SK-N-SH (cell line): Measurements from ENCODE around the gene CXorf65. TPM values are rescaled to one million over a fixed set of nuclear protein-coding genes. Genes with fewer than 3 reads are reported as not detected.

ENCODE experiments used
- CTCF ChIA-PET: fragments of 300-600, 350-600 bp; formaldehyde crosslinking; extraction: SDS; loops from one replicate; lab custom pipeline; 2021; lab: Yijun Ruan, JAX
- POLR2A ChIA-PET: fragments of 350-600 bp; sonication (Branson Sonifier 250); formaldehyde crosslinking; extraction: SDS; loops from one replicate; lab custom pipeline; 2020; ENCODE audit warnings: antibody characterized with exemption, inconsistent platforms; lab: Yijun Ruan, JAX
- DNase-seq: peaks from one replicate; pipeline ENCODE4 v3.0.0; 2012
- H2AFZ ChIP-seq: fragments of 200-600 bp; sonication (generic); 2 replicates; pipeline ENCODE4 v1.8.1; 2016; ENCODE audit warnings: antibody characterized with exemption, mild to moderate bottlenecking, low read depth
- H3F3A ChIP-seq: fragments of 200-600 bp; sonication (generic); replicated peaks from 2 replicates; pipeline ENCODE3; 2016; ENCODE audit warnings: antibody characterized with exemption, mild to moderate bottlenecking; ENCODE audit not compliant: insufficient read depth
- H3K27ac ChIP-seq, 2 experiments: fragments of 200-500 bp in 1 of 2; fragments of 200-600 bp in 1 of 2; sonication (Bioruptor generic) in 1 of 2; sonication (generic), shearing (Covaris generic) in 1 of 2; 2 replicates each; pipeline versions ENCODE4 v1.5.1 to v1.6.1; 2014 to 2016; ENCODE audit warnings: low read depth in 2 of 2, inconsistent platforms in 1 of 2, low read length in 1 of 2, mild to moderate bottlenecking in 1 of 2, mixed read lengths in 1 of 2
- H3K27me3 ChIP-seq: fragments of 200-600 bp; sonication (generic), shearing (Covaris generic); 2 replicates; pipeline ENCODE4 v1.6.1; 2016; ENCODE audit warnings: mixed run types; ENCODE audit not compliant: insufficient read depth
- H3K36me3 ChIP-seq, 2 experiments: fragments of 200-500 bp in 1 of 2; fragments of 200-600 bp in 1 of 2; sonication (Bioruptor generic) in 1 of 2; sonication (generic) in 1 of 2; replicated peaks in 1 of 2; 2 replicates each; pipeline versions ENCODE3 to v1.5.1; 2014 to 2016; ENCODE audit warnings: low read length in 1 of 2, mild to moderate bottlenecking in 1 of 2; ENCODE audit not compliant: insufficient read depth in 2 of 2, control insufficient read depth in 1 of 2
- H3K4me1 ChIP-seq, 2 experiments: fragments of 200-500 bp in 1 of 2; fragments of 200-600 bp in 1 of 2; sonication (Bioruptor generic) in 1 of 2; sonication (generic), shearing (Covaris generic) in 1 of 2; 2 replicates each; pipeline versions ENCODE4 v1.5.1 to v1.6.1; 2014 to 2016; ENCODE audit warnings: low read depth in 1 of 2, low read length in 1 of 2, mixed run types in 1 of 2; ENCODE audit not compliant: insufficient read depth in 2 of 2, control insufficient read depth in 1 of 2
- H3K4me2 ChIP-seq: fragments of 200-600 bp; sonication (generic), shearing (Covaris generic); 2 replicates; pipeline ENCODE4 v1.6.1; 2017; ENCODE audit warnings: mixed run types
- H3K4me3 ChIP-seq, 2 experiments: fragments of 200-500 bp in 1 of 2; fragments of 200-600 bp in 1 of 2; sonication (Bioruptor generic) in 1 of 2; sonication (generic), shearing (Covaris generic) in 1 of 2; 2 replicates each; pipeline versions ENCODE4 v1.5.1 to v1.8.1; 2014 to 2016; ENCODE audit warnings: low read depth in 2 of 2, inconsistent platforms in 1 of 2, low read length in 1 of 2, mild to moderate bottlenecking in 1 of 2, mixed read lengths in 1 of 2, moderate library complexity in 1 of 2
- H3K79me2 ChIP-seq: fragments of 200-600 bp; sonication (generic); 2 replicates; pipeline ENCODE4 v1.8.1; 2017; ENCODE audit warnings: mild to moderate bottlenecking; ENCODE audit not compliant: insufficient read depth
- H3K9ac ChIP-seq: fragments of 200-600 bp; sonication (generic); 2 replicates; pipeline ENCODE4 v1.6.1; 2017; ENCODE audit warnings: mixed run types
- H3K9me2 ChIP-seq: fragments of 200-600 bp; sonication (generic); 2 replicates; pipeline ENCODE4 v1.6.1; 2017; ENCODE audit warnings: mixed run types
- H3K9me3 ChIP-seq: fragments of 200-600 bp; sonication (generic); 2 replicates; pipeline ENCODE4 v1.6.1; 2017; ENCODE audit warnings: mixed run types, mild to moderate bottlenecking, moderate library complexity
- H4K20me1 ChIP-seq: fragments of 200-600 bp; sonication (generic); 2 replicates; pipeline ENCODE4 v1.6.1; 2017; ENCODE audit warnings: mild to moderate bottlenecking, mixed run types; ENCODE audit not compliant: insufficient read depth
- CHD2 ChIP-seq: fragments of 150-350 bp; IDR thresholded peaks from 2 replicates; pipeline ENCODE4 v1.6.1; 2018; ENCODE audit warnings: low read length; ENCODE audit not compliant: partially characterized antibody
- ELF1 ChIP-seq: IDR thresholded peaks from 2 replicates; pipeline ENCODE4 v1.4.0; 2012
- EP300 ChIP-seq, 2 experiments: IDR thresholded peaks; 2 replicates each; pipeline versions ENCODE4 v1.4.0 to v1.6.1; 2012; ENCODE audit warnings: borderline replicate concordance in 1 of 2, low read depth in 1 of 2, low read length in 1 of 2
- EZH2phosphoT487 ChIP-seq: fragments of 200-600 bp; sonication (generic); IDR thresholded peaks from 2 replicates; pipeline ENCODE4 v1.6.1; 2017; ENCODE audit warnings: low read depth, mixed run types, mild to moderate bottlenecking, antibody characterized with exemption, moderate library complexity, borderline replicate concordance
- FOSL2 ChIP-seq: IDR thresholded peaks from 2 replicates; pipeline ENCODE4 v1.4.0; 2012; ENCODE audit warnings: low read depth, mild to moderate bottlenecking, moderate library complexity, borderline replicate concordance
- GATA2 ChIP-seq: sonication (generic); formaldehyde crosslinking; IDR thresholded peaks from 2 replicates; pipeline ENCODE4 v1.5.0; 2020; ENCODE audit warnings: mild to moderate bottlenecking, missing genetic modification reagents
- NFIC ChIP-seq: IDR thresholded peaks from 2 replicates; pipeline ENCODE4 v1.4.0; 2012; ENCODE audit warnings: borderline replicate concordance
- RAD21 ChIP-seq: IDR thresholded peaks from 2 replicates; pipeline ENCODE4 v1.6.1; 2012; ENCODE audit warnings: mild to moderate bottlenecking, low read length
- REST ChIP-seq: IDR thresholded peaks from 2 replicates; pipeline ENCODE4 v1.6.1; 2012; ENCODE audit warnings: mild to moderate bottlenecking, low read depth, low read length, moderate library complexity
- RFX5 ChIP-seq: IDR thresholded peaks from 2 replicates; pipeline ENCODE4 v1.6.1; 2012; ENCODE audit warnings: mild to moderate bottlenecking, improper control_type of control experiment, low read length
- RXRA ChIP-seq: IDR thresholded peaks from 2 replicates; pipeline ENCODE4 v1.4.0; 2012; ENCODE audit warnings: low read depth, mild to moderate bottlenecking, borderline replicate concordance
- TEAD4 ChIP-seq: IDR thresholded peaks from 2 replicates; pipeline ENCODE4 v1.4.0; 2012; ENCODE audit warnings: mild to moderate bottlenecking, borderline replicate concordance; ENCODE audit not compliant: insufficient read depth
- USF1 ChIP-seq: IDR thresholded peaks from 2 replicates; pipeline ENCODE4 v1.4.0; 2012; ENCODE audit warnings: low read depth, borderline replicate concordance
- WGBS: methylation state at CpG from one replicate; pipeline ENCODE4 v1.1.6; 2017; ENCODE audit warnings: low lambda C conversion rate; 5-methylcytosine and 5-hydroxymethylcytosine counted together
- polyA plus RNA-seq, 3 experiments: library from polyadenylated mRNA; depleted of rRNA; stranded (reverse); fragments of >200 nt; gene quantifications; 2 replicates each; pipeline ENCODE4 v1.2.3, GENCODE V29; 2012
- TF ChIP-seq, protein P1 (sequence below): IDR thresholded peaks from 2 replicates; pipeline ENCODE4; 2012

Gene CXorf65
- polyA plus RNA-seq, 1 of the 3 experiments (the other 2 are of a cell fraction): not detected

- H3K4me1 ChIP-seq: no peaks in the 10 kb centered on the region
- no peak overlapping the region for H3K9ac ChIP-seq
- no peaks in the 10 kb centered on the region for H3F3A ChIP-seq
- H3K4me3 ChIP-seq: no peak overlapping the region
- no peaks in the 10 kb centered on the region for H3K36me3 ChIP-seq
- ChIA-PET CTCF (no interaction called here), POLR2A (no interaction called here)
- no peak overlapping the region for H3K27ac ChIP-seq
- TF ChIP-seq CHD2 (no peak), TEAD4 (no peak), NFIC (no peak), GATA2 (CRISPR knock-in tag) (no peak), EZH2phosphoT487 (no peak), RFX5 (no peak), RAD21 (no peak), ELF1 (no peak), REST (no peak), FOSL2 (no peak), USF1 (no peak), RXRA (no peak), EP300 (IDR thresholded peaks at IDR 0.05; ENCODE audit: borderline replicate concordance in 1 of 2, low read depth in 1 of 2, low read length in 1 of 2) (no peak)
- TF ChIP-seq, protein P1, sequence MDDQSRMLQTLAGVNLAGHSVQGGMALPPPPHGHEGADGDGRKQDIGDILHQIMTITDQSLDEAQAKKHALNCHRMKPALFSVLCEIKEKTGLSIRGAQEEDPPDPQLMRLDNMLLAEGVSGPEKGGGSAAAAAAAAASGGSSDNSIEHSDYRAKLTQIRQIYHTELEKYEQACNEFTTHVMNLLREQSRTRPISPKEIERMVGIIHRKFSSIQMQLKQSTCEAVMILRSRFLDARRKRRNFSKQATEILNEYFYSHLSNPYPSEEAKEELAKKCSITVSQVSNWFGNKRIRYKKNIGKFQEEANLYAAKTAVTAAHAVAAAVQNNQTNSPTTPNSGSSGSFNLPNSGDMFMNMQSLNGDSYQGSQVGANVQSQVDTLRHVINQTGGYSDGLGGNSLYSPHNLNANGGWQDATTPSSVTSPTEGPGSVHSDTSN: no peak
- H3K9me3 ChIP-seq: no peaks in the 10 kb centered on the region
- H3K4me2 ChIP-seq: no peak overlapping the region
- WGBS: 21% methylated on average over 2 of the region's 7 CpGs
- no peaks in the 10 kb centered on the region for H4K20me1 ChIP-seq
- DNase-seq: no peak
- H3K9me2 ChIP-seq: no peaks in the 10 kb centered on the region
- H2AFZ ChIP-seq: no peak overlapping the region
- peaks cover 45% of the 10 kb centered on the region; the same call in 1 of the 2 replicates for H3K27me3 ChIP-seq
- no peaks in the 10 kb centered on the region for H3K79me2 ChIP-seq
These were observed 47.7 kb upstream of the CXorf65 start for GRCh38 chrX:71154196-71154595.
